H9 (cell line): Measurements from ENCODE around the gene DTNA. TPM values are rescaled to one million over a fixed set of nuclear protein-coding genes. Genes with fewer than 3 reads are reported as not detected.

ENCODE experiments used
- DNase-seq: peaks from one replicate; pipeline ENCODE4 v3.0.0-alpha.2; 2017
- H2AFZ ChIP-seq: one replicate; pipeline ENCODE4 v1.6.1; 2013; ENCODE audit warnings: mild to moderate bottlenecking, low read length, control low read depth, moderate library complexity
- H2AK5ac ChIP-seq: 2 replicates; pipeline ENCODE4 v1.6.1; 2013; ENCODE audit warnings: low read length, control low read depth, mixed read lengths; ENCODE audit not compliant: insufficient read length
- H2BK120ac ChIP-seq: one replicate; pipeline ENCODE4 v1.6.1; 2013; ENCODE audit warnings: low read depth, mild to moderate bottlenecking, low read length, control low read depth, inconsistent platforms; ENCODE audit not compliant: poor library complexity, severe bottlenecking
- H2BK12ac ChIP-seq: 2 replicates; pipeline ENCODE4 v1.6.1; 2013; ENCODE audit warnings: low read length, control low read depth, mixed read lengths, low read depth; ENCODE audit not compliant: insufficient read length
- H2BK15ac ChIP-seq: 2 replicates; pipeline ENCODE4 v1.6.1; 2013; ENCODE audit warnings: low read depth, low read length, control low read depth
- H2BK20ac ChIP-seq: one replicate; pipeline ENCODE4 v1.6.1; 2013; ENCODE audit warnings: low read depth, mild to moderate bottlenecking, low read length, control low read depth, inconsistent platforms; ENCODE audit not compliant: poor library complexity, severe bottlenecking
- H2BK5ac ChIP-seq: 2 replicates; pipeline ENCODE4 v1.6.1; 2013; ENCODE audit warnings: low read length, control low read depth, mixed read lengths; ENCODE audit not compliant: insufficient read length
- H3K14ac ChIP-seq: 2 replicates; pipeline ENCODE4 v1.6.1; 2013; ENCODE audit warnings: low read length, control low read depth; ENCODE audit not compliant: insufficient read depth
- H3K18ac ChIP-seq: 2 replicates; pipeline ENCODE4 v1.6.1; 2013; ENCODE audit warnings: low read depth, mild to moderate bottlenecking, mixed read lengths, low read length, control low read depth; ENCODE audit not compliant: insufficient read length
- H3K23ac ChIP-seq: 2 replicates; pipeline ENCODE4 v1.6.1; 2013; ENCODE audit warnings: low read length, control low read depth, mixed read lengths, low read depth; ENCODE audit not compliant: insufficient read length
- H3K23me2 ChIP-seq: 2 replicates; pipeline ENCODE4 v1.6.1; 2013; ENCODE audit warnings: low read depth, mild to moderate bottlenecking, mixed read lengths, low read length, control low read depth; ENCODE audit not compliant: insufficient read length, poor library complexity, severe bottlenecking
- H3K27ac ChIP-seq: 2 replicates; pipeline ENCODE4 v1.5.1; 2013; ENCODE audit warnings: low read length, control low read depth, mixed read lengths, low read depth; ENCODE audit not compliant: insufficient read length
- H3K27me3 ChIP-seq: 2 replicates; pipeline ENCODE4 v1.6.1; 2013; ENCODE audit warnings: low read length, control low read depth, inconsistent platforms; ENCODE audit not compliant: insufficient read depth
- H3K4ac ChIP-seq: 2 replicates; pipeline ENCODE4 v1.6.1; 2013; ENCODE audit warnings: low read depth, mild to moderate bottlenecking, control low read depth, inconsistent platforms, low read length, moderate library complexity
- H3K4me1 ChIP-seq: 2 replicates; pipeline ENCODE4 v1.6.1; 2013; ENCODE audit warnings: low read length, control low read depth, inconsistent platforms; ENCODE audit not compliant: insufficient read depth
- H3K4me2 ChIP-seq: 2 replicates; pipeline ENCODE4 v1.6.1; 2013; ENCODE audit warnings: low read length, control low read depth, mixed read lengths; ENCODE audit not compliant: insufficient read length, insufficient read depth
- H3K56ac ChIP-seq: 2 replicates; pipeline ENCODE4 v1.6.1; 2013; ENCODE audit warnings: low read depth, mild to moderate bottlenecking, mixed read lengths, low read length, control low read depth; ENCODE audit not compliant: insufficient read length
- H3K79me1 ChIP-seq: 2 replicates; pipeline ENCODE4 v1.6.1; 2013; ENCODE audit warnings: low read depth, mild to moderate bottlenecking, moderate library complexity, low read length, control low read depth, inconsistent platforms; ENCODE audit not compliant: insufficient read depth, poor library complexity, severe bottlenecking
- H3K79me2 ChIP-seq: 2 replicates; pipeline ENCODE4 v1.6.1; 2013; ENCODE audit warnings: low read length, control low read depth, inconsistent platforms; ENCODE audit not compliant: insufficient read depth
- H3K9ac ChIP-seq: 2 replicates; pipeline ENCODE4 v1.6.1; 2013; ENCODE audit warnings: low read length, control low read depth, mixed read lengths; ENCODE audit not compliant: insufficient read length; ENCODE audit errors: extremely low read depth
- H3K9me3 ChIP-seq: one replicate; pipeline ENCODE4 v1.6.1; 2013; ENCODE audit warnings: low read depth, low read length, inconsistent platforms; ENCODE audit not compliant: control insufficient read depth
- H3T11ph ChIP-seq: one replicate; pipeline ENCODE4 v1.6.1; 2013; ENCODE audit warnings: mild to moderate bottlenecking, low read length, control low read depth, inconsistent platforms
- H4K20me1 ChIP-seq: one replicate; pipeline ENCODE4 v1.6.1; 2013; ENCODE audit not compliant: control insufficient read depth, insufficient read length, insufficient read depth
- H4K5ac ChIP-seq: 2 replicates; pipeline ENCODE4 v1.6.1; 2013; ENCODE audit warnings: low read depth, mild to moderate bottlenecking, mixed read lengths, low read length, control low read depth; ENCODE audit not compliant: insufficient read length
- H4K8ac ChIP-seq: replicated peaks from 2 replicates; pipeline ENCODE4 v1.6.1; 2013; ENCODE audit warnings: low read length, control low read depth, mixed read lengths, low read depth; ENCODE audit not compliant: insufficient read length
- H4K91ac ChIP-seq: 2 replicates; pipeline ENCODE4 v1.6.1; 2013; ENCODE audit warnings: low read depth, mild to moderate bottlenecking, moderate library complexity, mixed read lengths, low read length, control low read depth; ENCODE audit not compliant: insufficient read length
- H3K27ac Mint-ChIP-seq, 3 experiments: 2 replicates in 2 of 3; 3 replicates in 1 of 3; pipeline ENCODE4 v1.8.0; 2020 to 2021; ENCODE audit warnings: mixed read lengths in 3 of 3, mild to moderate bottlenecking in 1 of 3, moderate library complexity in 1 of 3
- H3K27me3 Mint-ChIP-seq: 2 replicates; pipeline ENCODE4 v1.8.0; 2021; ENCODE audit warnings: low read depth, mild to moderate bottlenecking, moderate library complexity, mixed read lengths
- H3K36me3 Mint-ChIP-seq, 3 experiments: 2 replicates in 2 of 3; 3 replicates in 1 of 3; pipeline ENCODE4 v1.8.0; 2020 to 2021; ENCODE audit warnings: low read depth in 3 of 3, mixed read lengths in 3 of 3; ENCODE audit not compliant: insufficient read depth in 1 of 3
- H3K4me1 Mint-ChIP-seq, 2 experiments: 2 replicates each; pipeline ENCODE4 v1.8.0; 2020; ENCODE audit warnings: mixed read lengths in 2 of 2
- H3K4me3 Mint-ChIP-seq, 2 experiments: 2 replicates in 1 of 2; 3 replicates in 1 of 2; pipeline ENCODE4 v1.8.0; 2020 to 2021; ENCODE audit warnings: mild to moderate bottlenecking in 2 of 2, mixed read lengths in 2 of 2, moderate library complexity in 1 of 2
- H3K9me3 Mint-ChIP-seq, 2 experiments: 2 replicates in 1 of 2; 3 replicates in 1 of 2; pipeline ENCODE4 v1.8.0; 2020; ENCODE audit warnings: mild to moderate bottlenecking in 2 of 2, mixed read lengths in 2 of 2, moderate library complexity in 1 of 2
- WGBS: extraction: QIAGEN DNeasy Blood & Tissue Kit; methylation state at CpG from one replicate; pipeline ENCODE4 v1.1.7; 2013; ENCODE audit warnings: missing lambda C conversion rate, low lambda C conversion rate, mixed read lengths; ENCODE audit not compliant: insufficient read length; ENCODE audit errors: extremely low coverage; 5-methylcytosine and 5-hydroxymethylcytosine counted together
- total RNA-seq: library from RNA; stranded (reverse); gene quantifications from 2 replicates; pipeline ENCODE4 v1.2.1, GENCODE V29; 2021
- TF ChIP-seq, protein P1 (sequence below): fragments of 200-600 bp; sonication (generic); conservative IDR thresholded peaks from 3 replicates; pipeline ENCODE4 v1.8.0; 2021; ENCODE audit warnings: antibody characterized with exemption, mild to moderate bottlenecking

DTNA gene
- total RNA-seq, 1 experiment from 2014 or later: 25.5 TPM

DNA sequence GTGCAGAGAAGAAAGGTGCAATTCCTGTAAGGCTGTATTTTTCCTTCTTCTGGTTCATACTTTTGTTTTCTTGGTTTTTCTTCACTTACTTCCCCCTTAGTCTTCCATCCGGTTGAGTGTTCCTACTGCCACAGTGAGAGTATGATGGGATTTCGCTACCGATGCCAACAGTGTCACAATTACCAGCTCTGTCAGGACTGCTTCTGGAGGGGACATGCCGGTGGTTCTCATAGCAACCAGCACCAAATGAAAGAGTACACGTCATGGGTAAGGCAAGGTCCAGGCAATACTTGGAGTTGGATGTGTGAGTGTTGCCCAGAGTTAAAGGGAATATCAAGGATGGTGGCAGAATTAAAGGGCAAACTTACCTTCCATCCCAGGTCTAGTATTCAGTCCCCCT, 108.0 kb downstream of the DTNA start:
- Histone ChIP-seq H3K14ac (no peak overlapping the region), H4K20me1 (no peaks in the 10 kb centered on the region), H2BK20ac (no peak overlapping the region), H3K23me2 (no peaks in the 10 kb centered on the region), H3K56ac (no peak overlapping the region), H3K27ac (no peak overlapping the region), H3K4me1 (no peaks in the 10 kb centered on the region), H3T11ph (no peak overlapping the region), H3K4me2 (no peak overlapping the region), H2BK12ac (no peak overlapping the region), H4K91ac (no peak overlapping the region), H3K9me3 (no peaks in the 10 kb centered on the region), H2BK15ac (no peak overlapping the region), H2BK120ac (no peak overlapping the region), H4K5ac (no peak overlapping the region), H3K23ac (no peak overlapping the region), H2AFZ (no peak overlapping the region), H3K27me3 (no peaks in the 10 kb centered on the region), H2AK5ac (no peak overlapping the region), H3K9ac (no peak overlapping the region), H3K79me2 (no peaks in the 10 kb centered on the region), H2BK5ac (no peak overlapping the region), H3K4ac (no peak overlapping the region), H4K8ac (no peak overlapping the region), H3K79me1 (no peaks in the 10 kb centered on the region), H3K18ac (no peak overlapping the region)
- no peak for DNase-seq
- Mint-ChIP-seq H3K27ac (peak overlapping the region in 1 of 3 experiments; percentile 14; a peak in 1 of 7 replicates), H3K4me3 (no peak overlapping the region), H3K27me3 (no peaks in the 10 kb centered on the region; the same call in 1 of the 2 replicates), H3K9me3 (no peaks in the 10 kb centered on the region), H3K4me1 (peaks cover 6 to 10% of the 10 kb centered on the region in 2 experiments), H3K36me3 (peaks cover 0 to 4% (median 0%) of the 10 kb centered on the region in 3 experiments; a peak in 1 of 7 replicates)
- no CpG with 5 or more reads among the region's 5 CpGs for WGBS
- TF ChIP-seq, protein P1, sequence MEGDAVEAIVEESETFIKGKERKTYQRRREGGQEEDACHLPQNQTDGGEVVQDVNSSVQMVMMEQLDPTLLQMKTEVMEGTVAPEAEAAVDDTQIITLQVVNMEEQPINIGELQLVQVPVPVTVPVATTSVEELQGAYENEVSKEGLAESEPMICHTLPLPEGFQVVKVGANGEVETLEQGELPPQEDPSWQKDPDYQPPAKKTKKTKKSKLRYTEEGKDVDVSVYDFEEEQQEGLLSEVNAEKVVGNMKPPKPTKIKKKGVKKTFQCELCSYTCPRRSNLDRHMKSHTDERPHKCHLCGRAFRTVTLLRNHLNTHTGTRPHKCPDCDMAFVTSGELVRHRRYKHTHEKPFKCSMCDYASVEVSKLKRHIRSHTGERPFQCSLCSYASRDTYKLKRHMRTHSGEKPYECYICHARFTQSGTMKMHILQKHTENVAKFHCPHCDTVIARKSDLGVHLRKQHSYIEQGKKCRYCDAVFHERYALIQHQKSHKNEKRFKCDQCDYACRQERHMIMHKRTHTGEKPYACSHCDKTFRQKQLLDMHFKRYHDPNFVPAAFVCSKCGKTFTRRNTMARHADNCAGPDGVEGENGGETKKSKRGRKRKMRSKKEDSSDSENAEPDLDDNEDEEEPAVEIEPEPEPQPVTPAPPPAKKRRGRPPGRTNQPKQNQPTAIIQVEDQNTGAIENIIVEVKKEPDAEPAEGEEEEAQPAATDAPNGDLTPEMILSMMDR: no peak
